ENCODE measurements around the gene COL1A2. TPM values are rescaled to one million over a fixed set of nuclear protein-coding genes. Genes with fewer than 3 reads are reported as not detected.

The COL1A2 gene
- polyA plus RNA-seq, 2 of the 4 experiments (the other 2 are of a cell fraction): 0.14 TPM; not detected in 1

GRCh38 chr7:94409200-94409948 is 14.7 kb downstream of the COL1A2 start:
- 77% methylated on average over 15 of the region's 15 CpGs for WGBS (ENCODE audit: missing lambda C conversion rate)
- Histone ChIP-seq H3K4me2 (no peak overlapping the region), H3K4me1 (no peaks in the 10 kb centered on the region), H3K4me3 (no peak overlapping the region), H3K9me3 (no peaks in the 10 kb centered on the region), H3K27ac (no peak overlapping the region)
- ChIA-PET POLR2A (no interaction called here), CTCF (interaction anchor here (1.0 kb wide), 1 partner anchor 20 kb away, joined by 3 read pairs; no protein-coding TSS in a partner anchor)
- TF ChIP-seq CTCF (IDR thresholded peaks at IDR 0.05): no peak
- TF ChIP-seq HOXB5 (CRISPR knock-in tag; IDR thresholded peaks at IDR 0.05): no peak
- TF ChIP-seq ESRRA (IDR thresholded peaks at IDR 0.05; ENCODE audit: borderline replicate concordance, low read length): no peak
- no peak for TF ChIP-seq RAD21 (conservative IDR thresholded peaks at IDR 0.05 in 1 of 2, IDR thresholded peaks at IDR 0.05 in 1 of 2)
- no peak for TF ChIP-seq ZNF302 (CRISPR knock-in tag; IDR thresholded peaks at IDR 0.05)
- TF ChIP-seq SMC3 (IDR thresholded peaks at IDR 0.05): no peak
- no peak for TF ChIP-seq ZSCAN20 (CRISPR knock-in tag; IDR thresholded peaks at IDR 0.05)
- no peak for TF ChIP-seq PHF8 (IDR thresholded peaks at IDR 0.05; ENCODE audit: borderline replicate concordance, low read depth)
- no peak for TF ChIP-seq REST (IDR thresholded peaks at IDR 0.05)
- no peak for TF ChIP-seq POLR2A (IDR thresholded peaks at IDR 0.05; ENCODE audit: low read length)
- TF ChIP-seq EHMT2 (IDR thresholded peaks at IDR 0.05; ENCODE audit: low read depth): no peak
- no peak for TF ChIP-seq CHD4 (IDR thresholded peaks at IDR 0.05; ENCODE audit: borderline replicate concordance)
- FAIRE-seq (no peak), DNase-seq (ENCODE audit: low read depth in 1 of 2, low spot score in 1 of 2) (no peak), ATAC-seq (no peak)

GRCh38 chr7:94410413-94411187 is 15.9 kb downstream of the COL1A2 start:
- 67% methylated on average over 6 of the region's 6 CpGs for whole genome bisulfite sequencing (ENCODE audit: missing lambda C conversion rate)
- no peak overlapping the region for H3K4me2 ChIP-seq
- ChIA-PET POLR2A (no interaction called here), CTCF (interaction anchor here (1.0 to 2.3 kb wide), 5 partner anchors 13 to 25 kb away, joined by 3 to 5 read pairs (median 4); no protein-coding TSS in a partner anchor)
- DNase-seq (ENCODE audit: low read depth in 1 of 2, low spot score in 1 of 2) (no peak), FAIRE-seq (no peak), ATAC-seq (no peak)
- H3K4me1 ChIP-seq: no peaks in the 10 kb centered on the region
- no peak overlapping the region for H3K4me3 ChIP-seq
- H3K27ac ChIP-seq: no peak overlapping the region
- H3K9me3 ChIP-seq: no peaks in the 10 kb centered on the region
- TF ChIP-seq E2F6 (IDR thresholded peaks at IDR 0.05; ENCODE audit: borderline replicate concordance, low read depth) (no peak), CHD2 (IDR thresholded peaks at IDR 0.05; ENCODE audit: low read length, partially characterized antibody) (no peak), JUN (IDR thresholded peaks at IDR 0.05) (no peak), CBX2 (IDR thresholded peaks at IDR 0.05; ENCODE audit: borderline replicate concordance, low read depth) (no peak), EP300 (IDR thresholded peaks at IDR 0.05) (no peak), POLR2A (IDR thresholded peaks at IDR 0.05; ENCODE audit: low read length) (no peak), FOXS1 (CRISPR knock-in tag; IDR thresholded peaks at IDR 0.05) (no peak), EHF (CRISPR knock-in tag; IDR thresholded peaks at IDR 0.05) (no peak)

Data from A549 (cell line).